Measurements from ENCODE around the gene PPT1. TPM values are rescaled to one million over a fixed set of nuclear protein-coding genes. Genes with fewer than 3 reads are reported as not detected.

The PPT1 gene
- total and polyA plus RNA-seq, 2 donors (not counting 3 experiments of a cell fraction or from before 2014, with no cell fraction given), result 58.0 to 131 TPM

- H3K9me1 ChIP-seq (replicated peaks; ENCODE audit: control insufficient read depth, extremely low read depth, insufficient read depth, low read length), result no peaks in the 10 kb centered on the region
- H3K4me3 ChIP-seq (replicated peaks in 1 of 3; ENCODE audit: insufficient read depth in 1 of 3, low read depth in 1 of 3, low read length in 3 of 3), result no peak overlapping the region
- FAIRE-seq, result no peak
- no peaks in the 10 kb centered on the region for H4K20me1 ChIP-seq (replicated peaks; ENCODE audit: control insufficient read depth, extremely low read depth, insufficient read depth, low read length)
- no peak for DNase-seq (ENCODE audit: low read depth, low spot score)
- intact Hi-C loops (cut with micrococcal nuclease) (no loop called here), dilution Hi-C loops (cut with MboI; ENCODE audit: extremely low pct_ligation_motif_present, low sequenced_read_pairs) (no loop called here)
- H3K27ac ChIP-seq (ENCODE audit: insufficient read depth, low read depth, low read length), result no peak overlapping the region
- peaks cover 2 to 11% of the 10 kb centered on the region in 2 experiments for H3K27me3 ChIP-seq (ENCODE audit: control insufficient read depth in 2 of 2, insufficient read depth in 2 of 2, low read length in 2 of 2)
- no peak overlapping the region for H2AFZ ChIP-seq (ENCODE audit: low read depth, low read length)
- no peaks in the 10 kb centered on the region for H3K9me3 ChIP-seq (replicated peaks; ENCODE audit: control insufficient read depth, insufficient read depth, low read length)
- CTCF ChIA-PET, result interaction anchor here (1.0 kb wide), 1 partner anchor 34 kb away, joined by 4 read pairs; no protein-coding TSS in a partner anchor
- H3K9ac ChIP-seq (replicated peaks; ENCODE audit: extremely low read depth, insufficient read depth, low read length), result no peak overlapping the region
- no peaks in the 10 kb centered on the region for H3K4me1 ChIP-seq (ENCODE audit: control insufficient read depth, extremely low read depth, insufficient read depth, low read length)
- no peak overlapping the region for H3K4me2 ChIP-seq (ENCODE audit: insufficient read depth, low read length)
- no peaks in the 10 kb centered on the region for H3K79me2 ChIP-seq (ENCODE audit: control insufficient read depth, insufficient read depth, low read length)
- H3K36me3 ChIP-seq (ENCODE audit: control insufficient read depth in 2 of 2, extremely low read depth in 1 of 2, insufficient read depth in 2 of 2, low read length in 2 of 2), result no peaks in the 10 kb centered on the region
- TF ChIP-seq POLR2AphosphoS5 (IDR thresholded peaks at IDR 0.05; ENCODE audit: insufficient read depth, low read depth, low read length), result no peak
- POLR2A ChIA-PET, result no interaction called here
- no TSS peak for BruUV-seq (replicated peaks)
These were observed 13.3 kb upstream of the PPT1 start for GRCh38 chr1:40110389-40110788.

- H3K4me3 ChIP-seq (replicated peaks in 1 of 3; ENCODE audit: insufficient read depth in 1 of 3, low read depth in 1 of 3, low read length in 3 of 3), result no peak overlapping the region
- ChIA-PET POLR2A (no interaction called here), CTCF (interaction anchor here (1.0 kb wide), 2 partner anchors 9 to 37 kb away, joined by 3 to 4 read pairs; no protein-coding TSS in a partner anchor)
- dilution Hi-C loops (cut with MboI; ENCODE audit: extremely low pct_ligation_motif_present, low sequenced_read_pairs), result no loop called here
- no peak overlapping the region for H2AFZ ChIP-seq (ENCODE audit: low read depth, low read length)
- FAIRE-seq, result no peak
- no peaks in the 10 kb centered on the region for H4K20me1 ChIP-seq (replicated peaks; ENCODE audit: control insufficient read depth, extremely low read depth, insufficient read depth, low read length)
- peaks cover 6 to 12% of the 10 kb centered on the region in 2 experiments for H3K27me3 ChIP-seq (ENCODE audit: control insufficient read depth in 2 of 2, insufficient read depth in 2 of 2, low read length in 2 of 2)
- TF ChIP-seq POLR2AphosphoS5 (IDR thresholded peaks at IDR 0.05; ENCODE audit: insufficient read depth, low read depth, low read length), result no peak
- TF ChIP-seq POLR2A (IDR thresholded peaks at IDR 0.05; ENCODE audit: low read depth, low read length), result no peak
- no peak for TF ChIP-seq JUN (IDR thresholded peaks at IDR 0.05; ENCODE audit: borderline replicate concordance, insufficient read depth, insufficient read length, low read depth)
- no peak for TF ChIP-seq FOS (IDR thresholded peaks at IDR 0.05; ENCODE audit: borderline replicate concordance, insufficient read depth, low read length)
- no peak for TF ChIP-seq MYC (IDR thresholded peaks at IDR 0.05; ENCODE audit: low read depth, low read length)
- TF ChIP-seq EZH2 (IDR thresholded peaks at IDR 0.05; ENCODE audit: borderline replicate concordance, low read depth, low read length, severe bottlenecking), result no peak
- TF ChIP-seq, protein P1, sequence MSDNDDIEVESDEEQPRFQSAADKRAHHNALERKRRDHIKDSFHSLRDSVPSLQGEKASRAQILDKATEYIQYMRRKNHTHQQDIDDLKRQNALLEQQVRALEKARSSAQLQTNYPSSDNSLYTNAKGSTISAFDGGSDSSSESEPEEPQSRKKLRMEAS (IDR thresholded peaks at IDR 0.05; ENCODE audit: insufficient read depth, insufficient read length), result no peak
- no peak overlapping the region for H3K27ac ChIP-seq (ENCODE audit: insufficient read depth, low read depth, low read length)
- H3K9ac ChIP-seq (replicated peaks; ENCODE audit: extremely low read depth, insufficient read depth, low read length), result no peak overlapping the region
- no peaks in the 10 kb centered on the region for H3K9me1 ChIP-seq (replicated peaks; ENCODE audit: control insufficient read depth, extremely low read depth, insufficient read depth, low read length)
- H3K4me2 ChIP-seq (ENCODE audit: insufficient read depth, low read length), result no peak overlapping the region
- intact Hi-C loops (cut with micrococcal nuclease), result no loop called here
- no peaks in the 10 kb centered on the region for H3K9me3 ChIP-seq (replicated peaks; ENCODE audit: control insufficient read depth, insufficient read depth, low read length)
- no peaks in the 10 kb centered on the region for H3K36me3 ChIP-seq (ENCODE audit: control insufficient read depth in 2 of 2, extremely low read depth in 1 of 2, insufficient read depth in 2 of 2, low read length in 2 of 2)
- BruUV-seq (replicated peaks), result no TSS peak
- DNase-seq (ENCODE audit: low read depth, low spot score), result no peak
- no peaks in the 10 kb centered on the region for H3K4me1 ChIP-seq (ENCODE audit: control insufficient read depth, extremely low read depth, insufficient read depth, low read length)
- H3K79me2 ChIP-seq (ENCODE audit: control insufficient read depth, insufficient read depth, low read length), result no peaks in the 10 kb centered on the region
These were observed 10.4 kb upstream of the PPT1 start for GRCh38 chr1:40107290-40107959.

Measured in endothelial cell of umbilical vein (primary cell).